ENCODE results near the gene WSCD2.

- no peak for TF ChIP-seq POLR2A (IDR thresholded peaks at IDR 0.05)
- TF ChIP-seq EP300 (IDR thresholded peaks at IDR 0.05), result no peak
Measured at GRCh38 chr12:108129017-108129812, at the start of gene WSCD2.

Data from ovary (tissue), 1 donor.